HG02571 (cell line): Measurements from ENCODE around the gene PRR30.

Source experiments
- ATAC-seq: cut with Tn5 transposase; IDR thresholded peaks from one replicate; pipeline ENCODE4 v1.9.1; 2021; ENCODE audit warnings: mild to moderate bottlenecking, moderate library complexity; ENCODE audit not compliant: unreplicated experiment

Gene PRR30

GRCh38 chr2:27155069-27155520, 15.9 kb upstream of the PRR30 start:
- ATAC-seq: no peak

- no peak for ATAC-seq
These were observed 15.3 kb upstream of the PRR30 start for GRCh38 chr2:27154488-27154887.

DNA sequence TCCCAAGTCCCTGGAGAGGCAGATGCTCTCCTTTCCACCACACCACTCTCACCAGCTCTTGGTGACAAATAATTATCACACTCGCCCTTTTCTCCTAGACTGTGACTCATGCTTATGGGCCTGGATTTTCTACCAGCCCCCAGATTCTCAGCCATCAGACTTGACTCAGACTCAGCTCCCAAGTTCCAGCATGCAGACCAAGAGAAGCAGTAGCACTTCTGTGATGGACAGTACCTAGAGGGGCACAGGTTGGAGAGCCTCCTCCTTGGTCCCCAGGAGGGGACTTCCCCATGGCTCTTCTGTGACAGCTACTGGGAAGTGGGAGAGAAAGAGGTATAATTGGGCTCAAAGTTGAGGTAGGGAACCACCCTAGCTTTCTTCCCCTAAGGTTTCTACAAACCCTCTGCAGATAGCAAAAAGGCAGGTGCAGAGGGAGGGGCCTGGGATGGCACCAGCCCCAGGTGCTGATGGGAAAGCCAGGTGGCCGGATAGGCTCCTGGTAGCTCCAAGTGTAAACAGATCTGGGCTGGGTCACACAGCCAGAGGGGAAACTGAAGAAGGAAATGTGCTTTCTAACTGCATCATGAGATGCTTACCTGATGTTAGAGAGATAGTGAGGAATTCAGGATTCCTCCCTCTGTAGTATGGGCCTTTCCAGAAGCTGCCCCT, 13.7 kb upstream of the PRR30 start:
- ATAC-seq: no peak

- no peak for ATAC-seq
These were observed 13.0 kb upstream of the PRR30 start for GRCh38 chr2:27152102-27152795.

GRCh38 chr2:27150639-27151230, 11.5 kb upstream of the PRR30 start:
- no peak for ATAC-seq

- no peak for ATAC-seq
These were observed 10.6 kb upstream of the PRR30 start for GRCh38 chr2:27149570-27150405.

GRCh38 chr2:27148801-27149439, 9.7 kb upstream of the PRR30 start, which contains the start of gene TCF23:
TSS of gene TCF23 (plus strand) at chr2:27149004. CDS start at chr2:27149134, 130 bp downstream.
- ATAC-seq: no peak

- no peak for ATAC-seq
These were observed 8.7 kb upstream of the PRR30 start for GRCh38 chr2:27147935-27148334.

GRCh38 chr2:27145682-27146081, 6.5 kb upstream of the PRR30 start:
- no peak for ATAC-seq

DNA sequence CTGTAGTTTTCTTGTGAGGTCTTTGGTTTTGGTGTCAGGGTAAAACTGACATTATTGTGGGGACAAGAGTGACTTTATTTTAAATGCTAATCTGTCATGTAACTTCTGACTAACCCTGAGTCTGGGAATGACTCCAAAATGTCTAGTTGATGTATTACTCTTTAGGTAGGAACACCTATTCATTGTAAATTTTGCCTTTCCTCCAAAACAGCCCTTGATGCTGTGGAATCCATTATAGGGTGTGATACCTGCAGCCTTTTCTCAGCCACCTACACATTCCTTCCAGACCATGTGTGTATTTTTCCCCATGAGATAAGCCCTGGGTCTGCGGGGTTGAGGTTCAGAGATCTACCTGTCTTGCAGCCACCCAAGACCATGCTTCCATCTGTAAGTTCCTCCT, 4.1 kb upstream of the PRR30 start:
- no peak for ATAC-seq

DNA sequence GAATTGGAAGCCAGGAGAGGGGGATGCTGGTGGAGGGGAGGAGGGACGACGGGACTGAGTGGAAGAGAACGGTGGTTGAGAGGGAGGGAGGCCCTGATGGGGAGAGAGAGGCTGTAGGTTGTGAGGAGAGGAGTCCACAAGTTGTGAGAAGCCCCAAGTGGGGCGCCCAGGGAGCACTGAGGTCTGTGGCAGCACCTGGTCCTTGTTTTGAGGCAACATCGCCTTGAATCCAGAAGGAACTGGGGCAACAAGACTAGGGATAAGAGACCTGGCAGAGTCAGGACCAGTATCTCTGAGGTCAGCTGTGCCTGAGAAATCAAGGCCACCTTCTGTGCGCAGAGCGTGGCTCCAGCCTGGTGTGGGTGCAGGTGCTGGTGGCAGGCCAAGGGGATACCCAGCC, 1.1 kb downstream of the PRR30 start:
- ATAC-seq: no peak

GRCh38 chr2:27137322-27137935, 1.8 kb downstream of the PRR30 start:
- no peak for ATAC-seq

DNA sequence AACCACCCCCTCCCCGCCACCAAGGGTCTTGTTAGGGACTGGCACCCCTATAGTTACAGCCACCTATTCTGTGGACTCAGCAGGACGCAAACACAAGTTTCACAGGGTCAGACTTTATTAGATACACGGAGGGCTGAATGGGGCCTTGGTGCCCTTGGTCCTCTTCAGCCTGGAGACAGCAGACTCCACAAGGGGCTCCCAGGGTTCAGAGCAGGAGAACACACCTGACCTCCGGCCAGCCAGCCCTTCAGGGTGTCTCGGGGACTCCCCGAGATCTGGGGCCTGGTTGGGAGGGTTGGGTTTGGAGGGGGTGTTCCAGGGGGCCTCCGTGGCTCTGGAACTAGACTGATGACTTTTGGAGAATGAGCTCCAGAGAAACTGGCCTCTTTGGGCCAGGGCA, 2.5 kb downstream of the PRR30 start:
- no peak for ATAC-seq

DNA sequence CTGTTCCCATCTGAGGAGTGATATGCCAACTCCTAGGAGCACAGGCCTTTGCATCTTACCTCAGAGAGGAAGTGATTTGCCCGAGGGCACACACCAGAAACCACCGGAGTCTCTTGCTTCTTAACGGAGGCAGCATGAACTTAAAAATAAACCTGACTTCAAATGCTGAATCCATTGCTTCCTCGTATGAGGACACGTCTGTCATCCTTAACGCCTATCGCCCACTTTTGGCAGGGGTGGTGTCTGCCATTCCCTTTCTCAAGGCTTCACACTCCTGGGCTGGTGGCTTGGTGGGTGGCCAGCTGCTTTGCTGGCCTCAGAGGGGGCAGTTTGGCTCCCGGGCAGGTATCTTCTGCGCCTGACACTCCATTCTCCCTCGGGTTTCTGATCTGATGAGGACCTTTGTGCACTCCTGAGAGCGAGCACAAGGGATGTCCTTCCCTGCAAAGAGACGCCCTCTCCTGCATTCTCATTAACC, 3.7 kb downstream of the PRR30 start:
- ATAC-seq: no peak

DNA sequence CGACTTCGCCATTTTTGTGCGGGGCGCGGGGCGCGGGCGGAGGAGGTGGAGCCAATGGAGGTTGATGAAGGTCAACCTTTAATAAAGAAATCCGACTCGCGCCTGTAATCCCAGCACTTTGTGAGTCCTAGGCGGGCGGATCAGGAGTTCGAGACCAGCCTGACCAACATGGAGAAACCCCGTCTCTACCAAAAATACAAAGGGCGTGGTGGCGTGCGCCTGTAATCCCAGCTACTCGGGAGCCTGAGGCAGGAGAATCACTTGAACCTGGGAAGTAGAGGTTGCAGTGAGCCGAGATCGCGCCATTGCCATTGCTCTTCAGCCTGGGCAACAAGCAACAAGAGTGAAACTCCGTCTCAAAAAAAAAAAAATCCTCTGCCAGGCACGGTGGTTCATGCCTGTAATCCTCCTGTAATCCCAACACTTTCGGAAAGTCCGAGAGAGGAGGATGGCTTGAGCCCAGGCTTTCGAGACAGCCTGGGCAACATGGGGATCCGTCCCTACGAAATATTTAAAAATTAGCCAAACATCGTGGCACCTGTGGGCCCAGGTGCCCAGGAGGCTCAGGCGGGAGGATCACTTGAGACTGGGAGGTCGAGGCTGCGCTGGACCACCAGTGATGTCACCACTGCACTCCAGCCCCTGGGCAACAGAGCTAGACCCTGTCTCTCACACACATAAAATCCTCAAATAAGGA, 4.3 kb downstream of the PRR30 start:
- no peak for ATAC-seq

DNA sequence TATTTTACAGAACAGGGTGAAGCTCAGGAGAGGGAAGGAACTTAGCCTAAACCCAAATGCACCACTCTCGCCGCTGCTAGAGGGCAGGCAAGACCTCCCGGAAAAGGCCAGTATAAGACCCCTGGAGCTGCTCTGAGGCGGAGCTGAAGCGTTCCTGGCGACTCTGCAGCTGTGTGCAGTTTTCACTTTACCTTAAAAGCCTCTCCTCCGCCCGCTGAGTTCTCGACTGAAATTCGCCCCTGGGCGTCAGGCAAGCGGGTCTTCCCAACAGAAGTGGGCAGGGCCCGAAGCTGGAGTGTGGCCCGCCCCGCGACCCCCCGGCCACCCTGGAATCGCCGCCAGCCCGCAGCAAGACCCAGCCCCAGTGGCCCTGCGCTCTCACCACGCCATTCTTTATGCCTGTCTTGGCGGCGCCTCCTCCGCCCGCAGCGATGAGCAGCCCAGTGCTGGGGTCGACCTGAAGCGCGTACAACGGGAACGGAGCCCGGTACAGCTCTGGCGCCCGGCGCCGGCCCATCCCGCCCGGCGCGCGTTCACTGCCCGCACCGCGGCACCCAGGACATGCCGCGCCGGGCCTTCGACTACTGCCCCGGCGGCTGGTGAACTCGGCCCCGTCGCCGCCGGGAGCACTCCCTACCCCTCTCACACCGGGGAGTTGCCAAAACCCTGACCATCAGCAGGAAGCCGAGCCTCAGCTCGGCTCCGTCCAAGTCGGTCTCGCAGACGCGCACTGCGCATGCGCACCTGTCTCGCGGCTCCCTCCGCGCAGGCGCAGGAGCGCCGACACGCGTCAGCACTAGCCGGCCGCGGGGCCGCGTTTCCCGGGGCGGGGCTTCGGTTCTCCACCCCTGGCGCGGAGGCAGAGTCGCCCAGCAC, 5.1 kb downstream of the PRR30 start, which contains the start of gene PREB:
Gene PREB, minus strand, starts transcription at position 732 of the 876 bp plus-strand sequence. Its CDS starts 215 bp downstream, at position 517.
- peak; percentile 86 for ATAC-seq

DNA sequence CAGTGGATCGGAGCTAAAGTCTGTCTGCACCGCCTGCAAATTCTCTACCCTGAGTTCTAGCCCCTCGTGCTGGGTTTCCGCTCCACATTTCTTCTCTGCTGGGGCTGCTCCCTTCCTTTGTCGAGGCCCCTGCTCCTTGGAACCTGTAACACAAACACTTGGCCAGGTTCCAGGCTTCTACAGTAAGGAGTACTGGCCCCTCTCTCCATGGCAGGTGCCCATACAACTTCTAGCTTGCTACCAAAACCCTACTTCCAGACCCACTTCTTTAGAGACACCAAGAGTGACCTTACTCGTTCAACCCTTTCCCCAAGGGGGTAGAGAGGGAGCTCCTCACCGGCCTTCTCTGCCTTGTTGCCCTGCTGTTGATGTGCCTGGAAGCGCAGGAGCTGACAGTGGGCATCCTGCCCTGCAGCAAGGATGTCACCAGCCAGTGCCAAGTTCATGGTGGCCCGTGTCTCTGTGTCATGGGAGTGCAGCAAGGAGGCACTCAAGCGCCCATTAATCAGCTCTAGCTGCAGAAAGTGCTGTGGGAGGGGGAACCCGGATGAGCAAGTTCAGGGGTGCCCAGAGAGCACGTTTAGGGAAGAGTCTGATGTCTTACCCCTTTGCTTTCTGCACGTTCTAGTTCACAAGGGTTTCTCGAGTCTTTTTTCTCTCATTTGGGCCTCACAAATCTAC, 5.9 kb downstream of the PRR30 start:
- no peak for ATAC-seq

DNA sequence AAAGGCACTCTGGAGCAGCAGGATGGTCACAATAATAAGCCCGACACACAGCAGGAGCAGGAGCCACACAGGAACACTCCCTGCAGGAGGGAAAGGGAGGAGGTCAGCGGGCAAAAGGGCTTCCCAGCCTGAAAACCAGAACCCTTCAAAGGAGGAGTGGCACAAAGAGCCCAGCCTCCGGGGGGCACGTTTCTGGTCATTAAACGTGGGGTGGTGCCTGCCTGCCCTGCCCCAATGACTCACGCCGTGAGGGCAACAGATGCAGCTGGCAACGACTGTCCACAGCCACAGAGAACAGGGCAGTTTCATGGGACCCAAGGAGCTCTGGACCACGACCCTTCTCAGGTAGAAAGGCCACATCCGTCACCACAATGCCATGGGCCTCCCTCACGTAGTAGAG, 7.8 kb downstream of the PRR30 start:
- no peak for ATAC-seq
